GM21786 (cell line): ENCODE results near the gene ARMH1.
"Not testable (repeated sequence)": the region's sequence is repeated elsewhere in the genome, so short reads cannot be mapped to it uniquely, and the experiment has no call there.

Source experiments
- ATAC-seq: cut with Tn5 transposase; IDR thresholded peaks from one replicate; pipeline ENCODE4 v1.9.1; 2021; ENCODE audit not compliant: unreplicated experiment

Gene ARMH1

DNA sequence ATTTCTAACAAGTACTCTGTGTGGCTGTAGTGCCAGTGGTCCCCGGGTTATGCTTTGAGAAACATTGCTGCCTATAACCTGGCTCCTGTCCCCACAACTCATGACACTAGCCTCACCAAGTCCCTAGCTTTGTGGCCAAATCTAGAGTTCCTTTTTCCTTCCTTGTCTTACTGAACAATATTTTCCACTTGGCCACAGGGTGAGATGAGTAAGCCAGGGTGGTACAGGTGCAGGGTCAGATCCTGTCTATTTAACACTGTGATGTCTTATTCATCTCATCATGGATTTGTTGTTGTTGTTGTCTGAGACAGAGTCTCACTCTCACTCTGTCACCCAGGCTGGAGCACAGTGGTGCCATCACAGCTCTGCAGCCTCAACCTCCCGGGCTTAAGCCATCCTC lies 18.6 kb downstream of the ARMH1 start:
- ATAC-seq = no peak

DNA sequence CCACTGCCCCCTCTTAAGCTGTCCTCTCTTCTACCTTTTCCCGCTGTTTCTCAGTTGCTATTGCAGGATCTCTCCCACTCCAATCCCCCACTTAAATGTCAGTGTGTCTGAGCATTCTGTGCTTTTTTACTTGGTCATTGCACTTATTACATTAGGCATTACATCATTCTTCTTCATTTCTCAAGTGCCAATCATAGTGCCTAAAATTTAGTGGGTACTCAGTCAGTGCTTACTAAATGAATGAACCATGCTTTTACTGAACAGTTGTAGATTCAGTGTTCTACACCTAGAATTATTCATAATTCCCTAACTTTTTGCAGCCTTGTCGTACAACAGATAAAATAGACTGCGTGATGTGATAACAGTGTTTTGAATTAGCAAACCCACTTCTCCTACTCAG lies 19.4 kb downstream of the ARMH1 start:
- no peak for ATAC-seq

DNA sequence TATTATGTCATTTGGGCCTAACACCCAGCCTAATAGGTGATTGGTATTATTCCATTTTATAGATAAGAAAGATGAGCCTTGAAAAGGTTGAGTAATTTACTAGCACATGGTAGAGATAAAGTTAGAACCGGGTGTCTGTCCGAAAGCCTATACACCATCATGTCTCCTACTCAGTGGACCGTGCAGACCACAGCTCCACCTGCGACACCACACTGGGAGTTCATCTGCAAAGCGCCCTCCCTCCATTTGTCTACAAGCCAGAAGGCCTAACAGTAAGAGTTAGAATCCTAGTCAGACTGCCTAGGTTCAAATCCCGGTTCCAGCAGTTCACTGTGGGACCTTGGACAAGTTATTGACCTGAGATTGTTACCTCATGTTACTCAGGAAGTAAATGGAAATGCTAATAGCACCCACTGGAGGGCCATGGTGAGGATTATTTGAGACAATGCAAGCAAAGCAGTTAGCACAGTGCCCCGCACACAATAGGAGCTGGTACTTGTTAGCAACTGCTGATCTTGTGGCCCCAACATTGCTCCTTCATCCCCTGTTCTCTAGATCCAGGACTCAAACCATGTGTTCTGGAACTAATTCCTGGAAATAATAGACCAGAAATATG lies 20.5 kb downstream of the ARMH1 start:
- peak; percentile 81 for ATAC-seq

DNA sequence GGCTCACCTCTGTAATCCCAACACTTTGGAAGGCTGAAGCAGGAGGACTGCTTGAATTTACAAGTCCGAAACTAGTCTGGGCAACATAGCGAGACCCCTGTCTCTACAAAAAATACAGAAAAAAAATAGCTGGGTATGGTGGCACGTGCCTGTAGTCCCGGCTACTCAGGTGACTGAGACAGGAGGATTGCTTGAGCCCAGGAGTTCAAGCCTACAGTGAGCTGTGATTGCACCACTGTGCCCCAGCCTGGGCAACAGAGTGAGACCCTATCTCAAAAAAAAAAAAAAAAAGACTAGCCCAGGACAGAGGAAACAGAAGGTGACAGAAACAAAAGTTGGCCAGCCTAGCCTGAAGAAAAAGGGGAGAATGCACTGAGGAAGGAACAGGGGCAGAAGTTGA lies 21.2 kb downstream of the ARMH1 start:
- no peak for ATAC-seq

DNA sequence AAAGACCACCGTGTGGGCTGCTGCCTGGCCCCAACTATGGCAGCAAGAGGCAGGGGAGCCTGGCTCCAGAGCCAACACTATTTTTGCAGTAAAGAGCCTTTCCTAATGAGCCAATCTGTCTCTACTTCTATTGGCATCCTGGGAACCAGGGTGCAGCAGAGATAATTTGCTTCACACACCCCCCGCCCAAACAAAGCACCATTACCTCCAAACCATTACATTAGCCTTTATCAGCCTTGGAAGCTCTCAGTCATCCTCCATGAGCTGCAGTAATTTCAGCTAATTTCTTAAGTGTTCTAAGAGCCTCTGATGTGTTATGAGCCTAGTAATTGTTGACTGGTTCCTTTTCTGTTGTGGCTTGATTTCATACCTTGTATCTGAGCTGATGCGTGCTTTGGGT lies 21.6 kb downstream of the ARMH1 start:
- ATAC-seq = no peak

DNA sequence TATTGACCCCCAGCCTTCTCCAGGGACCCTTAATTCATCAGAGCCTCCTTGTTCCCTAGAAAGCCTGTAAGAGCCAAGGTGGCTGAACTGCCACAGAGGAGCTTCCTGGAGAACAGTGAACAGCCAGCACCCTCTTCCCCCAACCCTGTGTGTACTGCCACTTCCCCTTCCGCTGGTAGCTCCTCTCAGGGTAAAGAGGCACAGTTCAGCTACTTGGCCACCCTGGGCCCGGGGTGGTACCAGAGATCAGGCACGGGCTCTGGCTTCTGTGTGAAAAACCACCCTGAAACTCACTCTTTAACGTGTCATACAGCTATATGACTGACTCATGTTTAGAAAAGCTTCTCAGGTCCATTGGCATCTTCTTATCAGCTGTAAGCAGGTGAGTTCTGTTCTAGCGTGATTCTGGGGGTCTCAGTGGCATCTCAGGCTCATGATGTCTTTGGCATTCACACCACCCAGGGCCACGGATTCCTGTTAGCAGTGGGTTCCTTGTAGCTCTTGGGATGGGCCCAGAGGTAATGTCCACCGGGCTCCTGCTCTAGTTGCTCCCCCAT lies 22.4 kb downstream of the ARMH1 start:
- peak; percentile 39 for ATAC-seq

- no peak for ATAC-seq
These were observed 23.6 kb downstream of the ARMH1 start for GRCh38 chr1:44698138-44698537.

GRCh38 chr1:44699375-44699774 lies 24.9 kb downstream of the ARMH1 start:
- not testable (repeated sequence) for ATAC-seq

GRCh38 chr1:44700573-44700972 lies 26.1 kb downstream of the ARMH1 start:
- ATAC-seq = no peak

DNA sequence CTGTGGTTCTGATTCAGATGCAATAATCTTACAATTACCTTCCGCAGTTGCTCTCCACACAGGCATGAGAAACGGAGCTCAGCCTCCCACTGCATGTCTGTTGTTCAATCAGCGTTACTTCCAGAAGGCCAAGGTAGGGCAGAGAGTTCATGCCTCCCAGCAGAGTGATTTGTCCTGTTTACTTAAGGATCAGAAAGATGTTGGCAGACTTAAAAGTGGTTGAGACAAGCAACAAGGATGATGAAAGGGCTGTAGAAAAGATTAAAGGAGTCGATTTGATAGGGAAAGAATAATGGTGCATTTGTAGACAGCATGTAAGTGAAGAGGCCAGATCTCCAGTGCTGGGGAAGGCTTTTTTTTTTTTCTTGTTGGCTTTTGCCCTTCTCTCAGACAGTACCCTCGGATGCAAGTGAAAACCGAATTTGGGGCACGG lies 26.6 kb downstream of the ARMH1 start:
- no peak for ATAC-seq

- ATAC-seq = no peak
These were observed 31.0 kb downstream of the ARMH1 start for GRCh38 chr1:44705470-44705869.

- no peak for ATAC-seq
These were observed 31.4 kb downstream of the ARMH1 start for GRCh38 chr1:44705938-44706337.

DNA sequence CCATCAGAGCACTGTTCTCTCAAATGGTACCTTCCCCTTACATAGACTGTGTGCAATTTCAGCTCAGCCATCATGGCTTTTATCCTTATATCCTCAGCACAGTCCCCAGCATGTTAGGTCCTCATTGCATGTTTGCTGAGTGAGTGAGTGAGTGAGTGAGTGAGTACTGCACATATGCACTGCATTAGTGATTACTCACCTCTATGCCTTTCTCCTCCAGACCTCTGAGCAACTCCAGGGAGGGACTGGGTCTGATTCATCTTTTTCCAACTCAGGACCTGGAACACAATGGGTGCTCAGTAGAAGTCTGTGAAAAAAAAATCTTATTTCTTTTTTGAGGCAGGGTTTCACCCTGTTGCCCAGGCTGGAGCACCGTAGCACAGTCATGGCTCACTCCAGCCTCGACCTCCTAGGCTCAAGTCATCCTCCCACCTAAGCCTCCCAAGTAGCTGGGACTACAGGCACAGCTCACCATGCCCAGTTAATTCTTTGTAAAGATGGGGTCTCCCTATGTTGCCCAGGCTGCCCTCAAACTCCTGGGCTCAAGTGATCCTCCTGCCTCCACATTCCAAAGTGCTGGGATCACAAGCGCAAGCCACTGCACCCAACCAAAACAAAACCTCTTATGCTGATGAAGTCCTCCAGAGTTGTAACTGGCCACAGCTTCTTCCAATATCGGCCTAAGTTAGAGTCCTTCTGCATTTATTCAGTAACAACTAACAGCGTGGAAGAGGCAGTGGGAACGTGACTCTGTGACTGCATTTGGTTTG lies 32.8 kb downstream of the ARMH1 start:
- ATAC-seq = no peak

- ATAC-seq = no peak
These were observed 33.7 kb downstream of the ARMH1 start for GRCh38 chr1:44707959-44708831.

GRCh38 chr1:44713321-44713781 lies 38.8 kb downstream of the ARMH1 start:
- peak; percentile 73 for ATAC-seq

DNA sequence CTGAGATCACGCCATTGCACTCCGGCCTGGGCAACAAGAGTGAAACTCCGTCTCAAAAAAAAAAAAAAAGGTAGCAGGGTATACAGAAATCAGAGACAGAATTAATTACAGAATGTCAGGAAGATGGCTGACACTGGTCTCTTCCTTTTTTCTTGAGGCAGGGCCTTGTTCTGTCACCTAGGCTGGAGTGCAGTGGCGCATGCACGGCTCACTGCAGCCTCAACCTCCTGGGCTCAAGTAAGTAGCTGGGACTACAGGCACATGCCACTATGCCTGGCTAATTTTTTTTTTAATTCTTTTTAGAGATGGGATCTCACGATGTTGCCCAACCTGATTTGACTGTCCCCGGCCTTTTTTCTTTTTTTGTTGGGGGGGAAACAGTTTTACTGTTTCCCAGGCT lies 40.0 kb downstream of the ARMH1 start:
- no peak for ATAC-seq

GRCh38 chr1:44714944-44715571 lies 40.5 kb downstream of the ARMH1 start:
- ATAC-seq = peak; percentile 43

DNA sequence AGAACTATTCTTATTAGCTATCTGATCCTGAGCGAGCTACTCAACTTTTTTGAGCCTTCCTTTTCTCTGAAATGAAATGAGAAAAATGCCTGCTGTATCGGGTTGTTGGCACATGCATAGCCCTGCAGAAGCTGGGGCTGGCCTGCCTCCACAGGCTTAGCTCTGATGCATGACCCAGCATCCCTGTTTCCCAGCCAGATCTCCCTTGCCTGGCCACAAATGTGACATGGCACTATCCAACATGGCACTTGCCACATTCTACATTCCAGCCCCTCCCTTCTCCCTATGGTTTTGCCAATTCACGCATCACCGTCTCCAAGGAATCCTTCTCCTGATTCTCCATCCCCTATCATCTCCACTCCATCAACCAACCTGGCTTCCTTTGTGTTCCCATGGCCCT lies 42.6 kb downstream of the ARMH1 start:
- ATAC-seq = no peak

- ATAC-seq = no peak
These were observed 43.1 kb downstream of the ARMH1 start for GRCh38 chr1:44717653-44718052.

GRCh38 chr1:44718091-44718490 lies 43.6 kb downstream of the ARMH1 start:
- no peak for ATAC-seq

DNA sequence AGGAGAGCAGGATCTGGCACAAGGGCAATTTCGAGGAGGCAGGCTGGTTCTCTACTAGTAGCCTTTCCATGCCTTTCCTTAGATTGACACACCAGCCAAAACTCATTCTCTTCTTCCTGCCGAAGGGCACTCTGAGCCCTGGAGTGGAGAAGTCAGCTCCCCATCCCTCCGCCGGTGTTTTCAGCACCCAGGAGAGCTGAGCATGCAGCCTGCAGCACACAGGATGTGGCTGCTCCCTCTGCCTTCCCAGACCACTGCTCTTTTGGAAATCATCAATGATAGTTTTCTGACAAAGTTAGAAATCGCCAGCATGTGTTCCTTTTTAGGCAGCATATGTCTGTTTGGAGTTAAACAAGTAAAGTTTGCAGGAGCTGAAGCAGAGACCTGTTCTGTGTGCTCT lies 44.8 kb downstream of the ARMH1 start:
- ATAC-seq = no peak
